ENCODE measurements around the gene NCOA5. TPM values are rescaled to one million over a fixed set of nuclear protein-coding genes. Genes with fewer than 3 reads are reported as not detected.

Gene NCOA5
- total RNA-seq, 1 donor = 14.5 TPM

- Histone ChIP-seq H4K20me1 (ENCODE audit: insufficient read depth, low read length) (no peaks in the 10 kb centered on the region), H2AFZ (ENCODE audit: low read length) (no peak overlapping the region), H3K27me3 (ENCODE audit: insufficient read depth, low read length) (no peaks in the 10 kb centered on the region), H3K36me3 (ENCODE audit: insufficient read depth, low read length) (no peaks in the 10 kb centered on the region), H3K79me2 (ENCODE audit: insufficient read depth, low read length) (no peaks in the 10 kb centered on the region), H3K27ac (ENCODE audit: low read depth, low read length) (no peak overlapping the region), H3K4me2 (ENCODE audit: insufficient read depth, low read length) (no peak overlapping the region), H3K4me3 (ENCODE audit: insufficient read depth, low read length) (no peak overlapping the region), H3K4me1 (ENCODE audit: insufficient read depth, low read length) (no peaks in the 10 kb centered on the region), H3K9me3 (ENCODE audit: low read depth, low read length) (no peaks in the 10 kb centered on the region)
- TF ChIP-seq CTCF (IDR thresholded peaks at IDR 0.05; ENCODE audit: extremely low read depth, low read depth, low read length) = no peak
- peak; percentile 38 for DNase-seq (ENCODE audit: insufficient read length, low spot score, missing footprints)
Observed at GRCh38 chr20:46043556-46043955, 46.2 kb downstream of the NCOA5 start.

- Histone ChIP-seq H2AFZ (ENCODE audit: low read length) (no peak overlapping the region), H3K27ac (ENCODE audit: low read depth, low read length) (no peak overlapping the region), H3K27me3 (ENCODE audit: insufficient read depth, low read length) (no peaks in the 10 kb centered on the region), H3K4me3 (ENCODE audit: insufficient read depth, low read length) (no peak overlapping the region), H3K4me1 (ENCODE audit: insufficient read depth, low read length) (no peaks in the 10 kb centered on the region), H3K9me3 (ENCODE audit: low read depth, low read length) (no peaks in the 10 kb centered on the region), H3K79me2 (ENCODE audit: insufficient read depth, low read length) (no peaks in the 10 kb centered on the region), H3K4me2 (ENCODE audit: insufficient read depth, low read length) (no peak overlapping the region), H4K20me1 (ENCODE audit: insufficient read depth, low read length) (no peaks in the 10 kb centered on the region), H3K36me3 (ENCODE audit: insufficient read depth, low read length) (no peaks in the 10 kb centered on the region)
- DNase-seq (ENCODE audit: insufficient read length, low spot score, missing footprints) = peak; percentile 78
- TF ChIP-seq CTCF (IDR thresholded peaks at IDR 0.05; ENCODE audit: extremely low read depth, low read depth, low read length) = no peak
Observed at GRCh38 chr20:46040902-46041535, 48.7 kb downstream of the NCOA5 start.

- Histone ChIP-seq H4K20me1 (ENCODE audit: insufficient read depth, low read length) (no peaks in the 10 kb centered on the region), H3K4me3 (ENCODE audit: insufficient read depth, low read length) (no peak overlapping the region), H3K9me3 (ENCODE audit: low read depth, low read length) (no peaks in the 10 kb centered on the region), H3K36me3 (ENCODE audit: insufficient read depth, low read length) (no peaks in the 10 kb centered on the region), H2AFZ (ENCODE audit: low read length) (no peak overlapping the region), H3K4me1 (ENCODE audit: insufficient read depth, low read length) (no peaks in the 10 kb centered on the region), H3K79me2 (ENCODE audit: insufficient read depth, low read length) (no peaks in the 10 kb centered on the region), H3K27me3 (ENCODE audit: insufficient read depth, low read length) (peaks cover 5% of the 10 kb centered on the region), H3K4me2 (ENCODE audit: insufficient read depth, low read length) (no peak overlapping the region), H3K27ac (ENCODE audit: low read depth, low read length) (no peak overlapping the region)
- TF ChIP-seq CTCF (IDR thresholded peaks at IDR 0.05; ENCODE audit: extremely low read depth, low read depth, low read length) = no peak
- DNase-seq (ENCODE audit: insufficient read length, low spot score, missing footprints) = peak; percentile 25
Observed at GRCh38 chr20:46037036-46037435, 52.7 kb downstream of the NCOA5 start.

- H3K36me3 ChIP-seq (ENCODE audit: insufficient read depth, low read length) = no peaks in the 10 kb centered on the region
- no peak overlapping the region for H3K4me3 ChIP-seq (ENCODE audit: insufficient read depth, low read length)
- no peak overlapping the region for H3K4me2 ChIP-seq (ENCODE audit: insufficient read depth, low read length)
- no peaks in the 10 kb centered on the region for H4K20me1 ChIP-seq (ENCODE audit: insufficient read depth, low read length)
- no peaks in the 10 kb centered on the region for H3K4me1 ChIP-seq (ENCODE audit: insufficient read depth, low read length)
- H3K79me2 ChIP-seq (ENCODE audit: insufficient read depth, low read length) = no peaks in the 10 kb centered on the region
- no peak overlapping the region for H3K27ac ChIP-seq (ENCODE audit: low read depth, low read length)
- peak; percentile 60 for DNase-seq (ENCODE audit: insufficient read length, low spot score, missing footprints)
- peaks cover 11% of the 10 kb centered on the region for H3K27me3 ChIP-seq (ENCODE audit: insufficient read depth, low read length)
- no peak overlapping the region for H2AFZ ChIP-seq (ENCODE audit: low read length)
- H3K9me3 ChIP-seq (ENCODE audit: low read depth, low read length) = no peaks in the 10 kb centered on the region
- TF ChIP-seq CTCF (IDR thresholded peaks at IDR 0.05; ENCODE audit: extremely low read depth, low read depth, low read length) = no peak
Observed at GRCh38 chr20:46036370-46036769, 53.4 kb downstream of the NCOA5 start.

Data from osteoblast (primary cell).